ENCODE data around the gene SNTG2.

Gene SNTG2

DNA sequence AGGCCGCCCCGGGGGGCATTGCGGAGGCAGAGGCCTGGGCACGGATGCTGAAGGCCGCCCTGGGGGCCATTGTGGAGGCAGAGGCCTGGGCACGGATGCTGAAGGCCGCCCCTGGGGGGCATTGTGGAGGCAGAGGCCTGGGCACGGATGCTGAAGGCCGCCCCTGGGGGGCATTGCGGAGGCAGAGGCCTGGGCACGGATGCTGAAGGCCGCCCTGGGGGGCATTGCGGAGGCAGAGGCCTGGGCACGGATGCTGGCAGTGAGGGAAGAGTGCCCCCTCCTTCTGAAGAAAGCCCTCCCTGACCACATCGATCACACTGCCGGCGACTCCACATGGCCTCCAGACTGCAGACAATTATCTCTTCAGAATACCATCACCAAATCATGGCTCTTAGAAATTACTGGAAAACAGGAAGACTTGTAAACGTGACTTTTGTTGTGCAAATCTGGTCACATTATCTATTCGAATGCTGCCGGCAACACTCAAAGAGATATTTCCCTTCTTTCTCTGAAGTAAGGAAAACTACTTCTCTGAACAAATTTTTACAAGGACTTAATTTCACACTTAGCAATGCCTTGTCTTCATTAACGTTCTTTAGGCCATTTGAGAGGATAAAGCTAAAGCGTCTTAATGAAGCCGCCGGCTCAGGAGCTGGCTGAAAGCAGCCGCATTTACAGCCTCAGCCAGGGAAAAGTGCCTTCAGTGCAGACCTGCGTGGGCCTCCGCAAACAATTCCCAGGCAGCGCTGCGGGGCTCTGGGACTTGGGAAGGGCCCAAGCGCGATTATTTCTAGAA, 18.1 kb upstream of the SNTG2 start:
- no peak for TF ChIP-seq JUND (IDR thresholded peaks at IDR 0.05; ENCODE audit: low read depth)
- in situ Hi-C loops (cut with HindIII; ENCODE audit: low pct_unique_long_range_greater_than_20kb, low sequenced_read_pairs), result no loop called here
- no peak for DNase-seq (ENCODE audit: low read depth in 1 of 2, low spot score in 1 of 2)

DNA sequence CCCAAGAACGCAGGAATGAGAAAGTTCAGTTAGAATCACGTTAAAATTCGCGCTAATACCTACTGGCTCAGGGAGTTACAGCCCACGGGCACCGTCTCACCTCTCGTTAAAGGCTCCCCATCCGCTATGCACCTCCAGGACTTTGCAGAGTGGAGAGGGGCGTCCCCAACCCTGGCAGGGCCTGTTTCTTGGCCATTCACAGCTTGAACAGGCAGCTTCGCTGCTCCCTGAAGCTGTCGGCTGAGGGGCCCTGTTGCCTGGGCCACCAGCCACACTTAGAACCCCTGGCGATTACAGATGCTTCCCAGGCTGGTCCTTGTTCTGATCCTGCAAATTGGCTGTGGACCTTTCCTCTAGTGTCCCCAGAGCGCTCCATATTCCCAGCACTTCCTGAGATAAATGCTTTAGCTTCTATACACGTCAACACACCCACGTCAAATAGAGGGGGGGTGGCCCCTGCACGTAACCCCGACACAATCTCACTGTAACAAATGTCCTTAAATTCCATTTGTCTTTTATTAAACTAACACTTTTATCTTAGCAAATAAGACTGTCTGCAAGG, 16.8 kb upstream of the SNTG2 start:
- in situ Hi-C loops (cut with HindIII; ENCODE audit: low pct_unique_long_range_greater_than_20kb, low sequenced_read_pairs), result no loop called here
- DNase-seq (ENCODE audit: low read depth in 1 of 2, low spot score in 1 of 2), result no peak
- no peak for TF ChIP-seq JUND (IDR thresholded peaks at IDR 0.05; ENCODE audit: low read depth)

DNA sequence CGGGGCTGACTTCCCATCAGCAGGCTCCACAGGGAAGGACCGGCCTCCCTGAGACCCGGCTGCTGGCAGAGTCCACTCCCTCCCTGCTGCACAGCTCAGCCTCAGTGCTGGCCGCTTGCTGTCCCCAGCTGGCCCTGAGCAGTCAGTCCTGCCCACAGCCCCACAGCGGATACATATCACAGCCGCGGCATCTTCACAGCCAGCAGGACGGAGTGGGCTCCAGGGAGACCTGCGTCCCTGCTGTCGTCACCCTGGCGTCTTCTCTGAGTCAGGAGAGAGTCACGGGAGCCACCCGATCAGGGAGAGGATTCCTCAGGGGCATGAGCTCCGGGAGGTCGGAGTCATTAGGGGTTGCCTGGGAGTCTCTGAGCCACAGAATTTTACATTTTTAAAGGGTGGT, 13.1 kb upstream of the SNTG2 start:
- in situ Hi-C loops (cut with HindIII; ENCODE audit: low pct_unique_long_range_greater_than_20kb, low sequenced_read_pairs), result no loop called here
- DNase-seq (ENCODE audit: low read depth in 1 of 2, low spot score in 1 of 2), result no peak

DNA sequence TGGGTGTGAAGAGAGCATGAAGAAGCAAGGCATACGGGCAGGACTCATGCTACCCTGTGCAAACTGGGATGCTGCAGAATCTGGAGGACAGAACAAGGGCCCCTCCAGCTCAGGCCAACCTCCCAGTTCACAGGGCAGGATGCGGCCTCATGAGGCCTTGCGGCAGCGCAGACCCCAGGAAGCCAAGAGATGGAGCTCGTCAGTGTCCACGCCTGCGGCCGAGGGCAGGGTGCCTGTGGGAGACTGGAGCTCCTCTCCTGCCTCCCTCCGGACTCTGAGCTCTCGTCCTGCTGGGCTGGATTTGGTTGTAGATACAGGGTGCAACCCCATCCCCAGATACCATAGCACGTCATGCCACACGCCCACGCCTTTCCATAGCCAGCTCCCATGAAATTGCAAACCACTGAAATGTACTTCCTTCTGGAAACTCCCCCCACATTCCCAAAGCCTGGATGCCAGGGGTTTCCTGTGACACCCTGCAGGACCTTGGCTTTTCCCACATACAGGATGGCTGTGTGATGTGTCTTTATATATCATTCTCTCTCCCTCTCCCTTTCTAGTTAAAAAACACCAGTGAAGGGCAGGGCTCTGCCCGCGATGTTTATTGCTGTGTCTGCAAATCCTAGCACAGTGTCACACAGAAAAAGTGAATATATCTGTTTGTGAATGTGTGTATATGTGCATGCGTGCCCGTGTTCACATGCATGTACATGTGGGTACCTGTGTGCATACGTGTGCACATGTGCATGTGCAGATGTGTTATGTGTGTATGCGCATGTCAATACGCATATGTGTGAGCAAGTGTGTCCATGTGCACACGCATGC, 12.3 kb upstream of the SNTG2 start:
- in situ Hi-C loops (cut with HindIII; ENCODE audit: low pct_unique_long_range_greater_than_20kb, low sequenced_read_pairs), result no loop called here
- TF ChIP-seq JUND (IDR thresholded peaks at IDR 0.05; ENCODE audit: low read depth), result no peak
- DNase-seq (ENCODE audit: low read depth in 1 of 2, low spot score in 1 of 2), result no peak

More for the DNA sequence above, 13.1 kb upstream of the SNTG2 start:
- no peak for TF ChIP-seq JUND (IDR thresholded peaks at IDR 0.05; ENCODE audit: low read depth)

DNA sequence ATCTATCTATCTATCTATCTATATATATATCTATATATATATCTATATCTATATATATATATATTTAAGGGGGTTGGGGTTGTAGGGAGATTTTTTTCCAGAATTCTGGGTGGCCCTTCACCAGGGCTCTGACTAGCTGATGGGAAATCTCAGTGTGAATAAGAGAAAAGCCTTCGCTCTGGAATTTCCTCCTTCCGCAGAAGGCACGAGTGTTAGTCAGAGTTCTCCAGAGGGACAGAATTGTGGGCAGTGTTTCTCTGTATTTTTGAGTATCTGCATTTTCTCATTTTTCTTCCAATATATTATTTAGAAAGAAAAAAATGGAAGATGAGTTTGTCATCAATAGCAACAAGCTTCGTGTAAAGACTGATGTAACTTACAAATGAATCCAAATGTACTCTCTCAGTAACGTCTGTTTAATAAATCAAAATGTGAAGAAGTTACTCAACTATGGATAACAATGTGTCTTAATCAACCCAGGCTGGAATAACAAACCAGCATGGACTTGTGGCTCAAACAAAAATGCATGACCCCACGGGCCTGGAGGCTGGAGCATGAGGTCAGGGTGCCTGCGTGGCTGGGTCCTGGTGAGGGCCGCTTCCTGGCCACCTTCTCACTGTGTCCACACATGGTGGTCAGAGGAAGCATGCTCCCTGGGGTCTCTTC, 10.6 kb upstream of the SNTG2 start:
- no peak for DNase-seq (ENCODE audit: low read depth in 1 of 2, low spot score in 1 of 2)
- no peak for TF ChIP-seq JUND (IDR thresholded peaks at IDR 0.05; ENCODE audit: low read depth)

DNA sequence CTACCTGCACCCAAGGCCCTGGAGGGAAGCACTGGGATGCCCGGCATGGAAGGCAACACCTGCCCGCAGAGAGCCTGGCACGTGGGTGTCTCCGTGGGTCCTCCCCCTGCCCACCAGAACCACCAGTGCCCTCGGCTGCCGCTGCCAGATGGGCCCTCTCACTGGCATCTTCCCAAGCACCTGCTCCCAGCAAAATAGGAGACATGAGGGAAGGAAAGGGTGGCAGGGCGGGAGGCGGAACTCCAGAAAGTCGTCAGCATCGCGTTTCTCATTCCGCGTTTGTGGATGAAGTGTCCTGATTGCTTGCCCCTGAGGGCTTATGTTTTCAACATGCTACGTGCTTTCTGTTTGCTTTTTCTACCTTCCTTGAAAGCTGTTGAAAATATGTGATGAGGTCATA, 8.8 kb upstream of the SNTG2 start:
- peak in 1 of 2 experiments; percentile 16 for DNase-seq (ENCODE audit: low read depth in 1 of 2, low spot score in 1 of 2)
- in situ Hi-C loops (cut with HindIII; ENCODE audit: low pct_unique_long_range_greater_than_20kb, low sequenced_read_pairs), result no loop called here
- no peak for TF ChIP-seq JUND (IDR thresholded peaks at IDR 0.05; ENCODE audit: low read depth)

More for the DNA sequence above, 10.6 kb upstream of the SNTG2 start:
- in situ Hi-C loops (cut with HindIII; ENCODE audit: low pct_unique_long_range_greater_than_20kb, low sequenced_read_pairs), result no loop called here

DNA sequence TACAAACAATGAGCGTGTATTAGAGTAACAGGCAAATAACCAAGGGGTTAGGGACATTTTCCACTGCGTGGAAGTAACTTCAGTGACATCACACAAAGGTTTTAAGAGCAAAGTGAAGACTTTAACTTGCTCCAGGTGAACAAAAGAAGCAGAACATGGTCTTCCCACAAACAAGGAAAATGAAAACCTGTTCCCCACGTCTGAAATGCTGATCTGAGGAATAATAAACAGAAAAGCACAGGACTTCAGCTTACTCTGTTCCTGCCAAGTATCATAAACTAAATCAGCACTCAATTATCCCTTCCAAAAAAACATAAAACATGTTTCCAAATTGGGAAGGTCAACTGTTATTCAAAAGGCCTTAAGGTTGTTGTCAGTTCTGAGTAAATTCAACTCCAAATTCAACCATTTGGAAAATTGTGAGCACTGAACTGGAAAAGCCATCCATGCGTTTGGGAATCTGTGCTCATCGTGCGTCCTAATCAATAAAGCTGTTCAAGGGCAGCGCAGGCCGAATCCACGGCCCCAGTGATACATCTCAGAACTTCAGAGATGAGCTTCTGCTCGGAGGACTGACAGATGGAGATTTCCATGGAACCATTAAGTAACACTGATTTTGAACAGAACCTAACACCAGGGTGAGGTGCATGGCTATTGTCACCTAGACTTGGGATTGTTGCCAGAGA, 7.7 kb upstream of the SNTG2 start:
- in situ Hi-C loops (cut with HindIII; ENCODE audit: low pct_unique_long_range_greater_than_20kb, low sequenced_read_pairs), result no loop called here
- TF ChIP-seq JUND (IDR thresholded peaks at IDR 0.05; ENCODE audit: low read depth), result no peak

DNA sequence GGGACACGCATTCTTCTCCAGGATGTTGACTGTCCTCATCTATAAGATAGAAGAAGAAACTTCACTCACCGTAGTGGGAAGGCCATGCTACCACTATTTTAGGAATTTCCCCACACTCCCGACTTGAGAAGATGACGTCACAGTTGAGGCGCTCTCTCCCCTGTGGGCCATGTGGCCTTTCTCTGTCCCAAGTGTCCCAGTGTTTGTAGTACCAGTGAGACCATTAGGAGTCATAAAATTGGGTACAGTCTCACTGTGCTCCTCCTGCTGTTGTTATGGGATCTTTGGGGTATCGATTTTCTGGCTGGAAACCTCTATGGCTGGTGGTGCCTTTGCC, 7.2 kb upstream of the SNTG2 start:
- no peak for DNase-seq (ENCODE audit: low read depth in 1 of 2, low spot score in 1 of 2)
- TF ChIP-seq JUND (IDR thresholded peaks at IDR 0.05; ENCODE audit: low read depth), result no peak
- in situ Hi-C loops (cut with HindIII; ENCODE audit: low pct_unique_long_range_greater_than_20kb, low sequenced_read_pairs), result no loop called here

More for the DNA sequence above, 7.7 kb upstream of the SNTG2 start:
- DNase-seq (ENCODE audit: low read depth in 1 of 2, low spot score in 1 of 2), result no peak

DNA sequence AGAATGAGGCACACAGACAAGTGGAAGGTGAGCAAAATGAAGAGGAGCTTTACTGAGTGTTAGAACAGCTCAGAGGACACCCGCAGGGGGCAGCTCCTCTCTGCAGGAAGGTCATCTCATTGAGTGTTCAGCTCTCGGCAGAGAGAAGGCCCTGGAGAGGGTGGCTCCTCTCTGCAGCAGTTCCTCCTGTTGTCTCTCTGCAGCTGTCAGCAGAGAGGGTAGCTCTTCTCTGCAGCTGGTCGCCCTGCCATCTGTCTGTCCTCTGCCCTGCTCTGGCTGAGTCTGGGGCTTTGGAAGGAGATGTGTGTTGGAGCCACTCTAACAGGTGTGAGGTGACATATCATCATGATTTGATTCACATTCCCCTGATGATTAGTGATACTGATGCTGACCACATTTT, 6.8 kb upstream of the SNTG2 start:
- no peak for TF ChIP-seq JUND (IDR thresholded peaks at IDR 0.05; ENCODE audit: low read depth)
- in situ Hi-C loops (cut with HindIII; ENCODE audit: low pct_unique_long_range_greater_than_20kb, low sequenced_read_pairs), result no loop called here
- no peak for DNase-seq (ENCODE audit: low read depth in 1 of 2, low spot score in 1 of 2)

DNA sequence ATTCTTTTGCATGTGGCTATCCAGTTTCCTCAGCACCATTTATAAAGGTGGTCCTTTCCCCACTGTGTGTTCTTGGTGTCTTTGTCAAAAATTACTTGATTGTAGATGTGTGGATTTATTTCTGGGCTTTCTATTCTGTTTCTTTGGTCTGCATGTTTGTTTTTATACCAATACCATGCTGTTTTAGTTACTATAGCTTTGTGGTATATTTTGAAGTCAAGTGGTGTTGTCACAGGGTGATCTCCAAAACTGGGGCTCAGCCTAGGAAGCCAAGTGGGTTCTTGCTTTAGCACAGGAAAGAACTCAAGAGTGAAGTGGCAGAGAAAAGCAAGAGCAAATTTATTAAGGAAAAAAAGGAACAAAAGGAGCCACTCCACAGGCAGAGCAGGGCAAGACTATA, 6.0 kb upstream of the SNTG2 start:
- TF ChIP-seq JUND (IDR thresholded peaks at IDR 0.05; ENCODE audit: low read depth), result no peak
- DNase-seq (ENCODE audit: low read depth in 1 of 2, low spot score in 1 of 2), result no peak
- in situ Hi-C loops (cut with HindIII; ENCODE audit: low pct_unique_long_range_greater_than_20kb, low sequenced_read_pairs), result no loop called here

DNA sequence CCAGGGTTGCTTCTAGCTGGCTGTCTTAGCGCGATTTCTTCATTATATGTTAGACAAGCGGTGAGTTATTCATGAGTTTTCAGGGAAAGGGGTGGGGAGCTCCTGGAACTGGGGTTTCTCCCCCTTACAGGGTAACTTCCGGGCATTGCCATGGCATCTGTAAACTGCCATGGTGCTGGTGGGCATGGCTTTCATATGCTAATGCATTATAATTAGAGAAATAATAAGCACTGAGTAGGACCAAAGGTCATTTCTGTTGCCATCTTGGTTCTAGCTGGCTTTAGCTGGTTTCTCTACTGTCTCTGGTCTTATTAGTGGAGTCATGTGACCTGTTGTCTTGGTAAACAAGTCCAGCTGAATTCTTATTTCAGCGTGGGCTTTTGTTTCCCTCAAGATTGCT, 5.5 kb upstream of the SNTG2 start:
- no peak for DNase-seq (ENCODE audit: low read depth in 1 of 2, low spot score in 1 of 2)
- in situ Hi-C loops (cut with HindIII; ENCODE audit: low pct_unique_long_range_greater_than_20kb, low sequenced_read_pairs), result no loop called here
- TF ChIP-seq JUND (IDR thresholded peaks at IDR 0.05; ENCODE audit: low read depth), result no peak

All from T47D (cell line).